H1 (cell line): ENCODE results near the gene PAPSS2. TPM values are rescaled to one million over a fixed set of nuclear protein-coding genes. Genes with fewer than 3 reads are reported as not detected.

Experiments
- CTCF ChIA-PET: fragments of 300-600 bp; sonication (Branson Sonifier 250); formaldehyde crosslinking; loops from one replicate; lab custom pipeline; 2021; ENCODE audit not compliant: partially characterized antibody; lab: Charles Lee
- POLR2A ChIA-PET: fragments of 300-600 bp; sonication (Branson Sonifier 250); formaldehyde crosslinking; loops from one replicate; lab custom pipeline; 2021; ENCODE audit warnings: inconsistent platforms; ENCODE audit not compliant: partially characterized antibody; lab: Charles Lee
- DNase-seq, 2 experiments: peaks; one replicate each; pipeline versions ENCODE4 v3.0.0 to v3.0.0-alpha.2; 2010 to 2022; ENCODE audit warnings: low spot score in 2 of 2, low read depth in 1 of 2, mixed read lengths in 1 of 2
- FAIRE-seq: peaks from 2 replicates; lab custom pipeline; 2011; peaks lifted over from hg19 to GRCh38; lab: Jason Lieb, UNC
- H2AFZ ChIP-seq: 2 replicates; pipeline ENCODE4 v1.8.1; 2012; ENCODE audit warnings: low read length, inconsistent platforms
- H2AK5ac ChIP-seq: 2 replicates; pipeline ENCODE4 v1.6.1; 2013; ENCODE audit warnings: low read depth, low read length
- H2BK120ac ChIP-seq: replicated peaks from 2 replicates; pipeline ENCODE3; 2013; ENCODE audit warnings: low read depth, low read length, inconsistent platforms
- H2BK12ac ChIP-seq: 2 replicates; pipeline ENCODE4 v1.6.1; 2013; ENCODE audit warnings: low read depth, low read length
- H2BK15ac ChIP-seq: 2 replicates; pipeline ENCODE4 v1.6.1; 2013; ENCODE audit warnings: low read length
- H2BK20ac ChIP-seq: 2 replicates; pipeline ENCODE4 v1.6.1; 2013; ENCODE audit warnings: low read length
- H2BK5ac ChIP-seq: 2 replicates; pipeline ENCODE4 v1.6.1; 2013; ENCODE audit warnings: low read depth, low read length
- H3K14ac ChIP-seq: 2 replicates; pipeline ENCODE4 v1.6.1; 2013; ENCODE audit warnings: inconsistent platforms; ENCODE audit not compliant: insufficient read length
- H3K18ac ChIP-seq: 2 replicates; pipeline ENCODE4 v1.6.1; 2013; ENCODE audit warnings: low read length; ENCODE audit errors: extremely low read depth
- H3K23ac ChIP-seq: 2 replicates; pipeline ENCODE4 v1.6.1; 2013; ENCODE audit warnings: inconsistent platforms; ENCODE audit not compliant: insufficient read length
- H3K23me2 ChIP-seq: 2 replicates; pipeline ENCODE4 v1.6.1; 2013; ENCODE audit warnings: low read depth, low read length
- H3K27ac ChIP-seq: 2 replicates; pipeline ENCODE4 v1.6.1; 2011; ENCODE audit warnings: low read depth, low read length, inconsistent platforms
- H3K27me3 ChIP-seq, 4 experiments: replicated peaks in 1 of 4; 1 replicate in 1 of 4; 2 replicates in 3 of 4; pipeline versions ENCODE4 v1.6.1 to v1.8.1; 2011 to 2013; ENCODE audit warnings: low read length in 3 of 4, mild to moderate bottlenecking in 3 of 4, inconsistent platforms in 2 of 4, mixed read lengths in 2 of 4, moderate library complexity in 1 of 4; ENCODE audit not compliant: control insufficient read depth in 3 of 4, insufficient read depth in 3 of 4; ENCODE audit errors: extremely low read depth in 1 of 4
- H3K36me3 ChIP-seq, 4 experiments: 2 replicates each; pipeline versions ENCODE4 v1.6.1 to v1.8.1; 2011 to 2013; ENCODE audit warnings: mild to moderate bottlenecking in 4 of 4, low read length in 3 of 4, moderate library complexity in 2 of 4, control low read depth in 1 of 4, inconsistent platforms in 1 of 4; ENCODE audit not compliant: insufficient read depth in 4 of 4, control insufficient read depth in 2 of 4
- H3K4ac ChIP-seq: replicated peaks from 2 replicates; pipeline ENCODE3; 2013; ENCODE audit warnings: low read length, low read depth, mixed read lengths, inconsistent platforms; ENCODE audit not compliant: insufficient read length
- H3K4me1 ChIP-seq, 4 experiments: replicated peaks in 1 of 4; 1 replicate in 1 of 4; 2 replicates in 3 of 4; pipeline versions ENCODE4 v1.6.1 to v1.8.1; 2011 to 2013; ENCODE audit warnings: low read length in 3 of 4, inconsistent platforms in 2 of 4, mixed read lengths in 1 of 4; ENCODE audit not compliant: insufficient read depth in 4 of 4, control insufficient read depth in 3 of 4
- H3K4me2 ChIP-seq, 2 experiments: 2 replicates each; pipeline versions ENCODE4 v1.6.1 to v1.8.1; 2011 to 2013; ENCODE audit warnings: low read depth in 2 of 2, low read length in 2 of 2, control low read depth in 1 of 2, inconsistent platforms in 1 of 2, mild to moderate bottlenecking in 1 of 2; ENCODE audit not compliant: insufficient read depth in 1 of 2
- H3K4me3 ChIP-seq, 4 experiments: fragments of 200-600, 300-600 bp in 1 of 4; sonication (generic), shearing (Covaris generic), sonication (Bioruptor Twin) in 1 of 4; 2 replicates each; pipeline versions ENCODE4 v1.5.1 to v1.8.1; 2011 to 2016; ENCODE audit warnings: low read length in 4 of 4, low read depth in 3 of 4, control low read depth in 2 of 4, inconsistent platforms in 2 of 4, mild to moderate bottlenecking in 2 of 4, mixed read lengths in 1 of 4, moderate library complexity in 1 of 4; ENCODE audit not compliant: insufficient read depth in 2 of 4; ENCODE audit errors: extremely low read depth in 1 of 4
- H3K56ac ChIP-seq: replicated peaks from 2 replicates; pipeline ENCODE3; 2013; ENCODE audit warnings: low read depth, mild to moderate bottlenecking, mixed read lengths, low read length, inconsistent platforms; ENCODE audit not compliant: insufficient read length
- H3K79me1 ChIP-seq: 2 replicates; pipeline ENCODE4 v1.6.1; 2013; ENCODE audit warnings: low read depth, low read length, control low read depth
- H3K79me2 ChIP-seq, 2 experiments: 2 replicates each; pipeline versions ENCODE4 v1.6.1 to v1.8.1; 2012 to 2013; ENCODE audit warnings: low read length in 2 of 2, mild to moderate bottlenecking in 2 of 2, inconsistent platforms in 1 of 2; ENCODE audit not compliant: insufficient read depth in 2 of 2, control insufficient read depth in 1 of 2
- H3K9ac ChIP-seq, 4 experiments: replicated peaks in 1 of 4; 1 replicate in 1 of 4; 2 replicates in 3 of 4; pipeline versions ENCODE4 v1.6.1 to v1.8.1; 2011 to 2013; ENCODE audit warnings: low read depth in 3 of 4, low read length in 3 of 4, control low read depth in 2 of 4, mild to moderate bottlenecking in 2 of 4, moderate library complexity in 2 of 4, inconsistent platforms in 1 of 4; ENCODE audit errors: extremely low read depth in 1 of 4
- H3K9me3 ChIP-seq, 2 experiments: 2 replicates each; pipeline versions ENCODE4 v1.6.1 to v1.8.1; 2012 to 2013; ENCODE audit warnings: mild to moderate bottlenecking in 2 of 2, moderate library complexity in 2 of 2, control low read depth in 1 of 2, inconsistent platforms in 1 of 2, low read depth in 1 of 2, low read length in 1 of 2, mixed read lengths in 1 of 2; ENCODE audit not compliant: insufficient read depth in 2 of 2
- H4K20me1 ChIP-seq, 2 experiments: replicated peaks in 1 of 2; 2 replicates each; pipeline versions ENCODE3 to v1.8.1; 2011 to 2013; ENCODE audit warnings: inconsistent platforms in 2 of 2, low read length in 2 of 2, mild to moderate bottlenecking in 1 of 2; ENCODE audit not compliant: insufficient read depth in 2 of 2, control insufficient read depth in 1 of 2
- H4K5ac ChIP-seq: 2 replicates; pipeline ENCODE4 v1.6.1; 2013; ENCODE audit warnings: low read length, low read depth, mixed read lengths, inconsistent platforms; ENCODE audit not compliant: insufficient read length
- H4K8ac ChIP-seq: 2 replicates; pipeline ENCODE4 v1.8.0; 2013; ENCODE audit warnings: mild to moderate bottlenecking, moderate library complexity, low read length, inconsistent platforms; ENCODE audit not compliant: insufficient read depth; ENCODE audit errors: extremely low read depth
- H4K91ac ChIP-seq: replicated peaks from 2 replicates; pipeline ENCODE3; 2013; ENCODE audit warnings: low read length, mixed read lengths, inconsistent platforms; ENCODE audit not compliant: insufficient read length
- ASH2L ChIP-seq: fragments of 200-600, 300-600 bp; sonication (generic); IDR thresholded peaks from one replicate; pipeline ENCODE4 v1.7.1; 2017; ENCODE audit warnings: low read length
- BCL11A ChIP-seq, 2 experiments: IDR thresholded peaks; one replicate each; pipeline ENCODE4 v1.6.1; 2011; ENCODE audit warnings: low read depth in 2 of 2, low read length in 2 of 2, mild to moderate bottlenecking in 2 of 2
- CTCF ChIP-seq, 3 experiments: IDR thresholded peaks; 1 replicate in 2 of 3; 2 replicates in 1 of 3; pipeline versions ENCODE4 v1.5.1 to v1.6.1; 2011; ENCODE audit warnings: low read length in 3 of 3, mild to moderate bottlenecking in 3 of 3, inconsistent platforms in 2 of 3, low read depth in 1 of 3, moderate library complexity in 1 of 3; ENCODE audit not compliant: insufficient read depth in 1 of 3; ENCODE audit errors: control extremely low read depth in 1 of 3
- KDM1A ChIP-seq: fragments of 200-600, 300-600 bp; sonication (generic); IDR thresholded peaks from 2 replicates; pipeline ENCODE4 v1.7.1; 2016; ENCODE audit warnings: mild to moderate bottlenecking, low read length, borderline replicate concordance
- RAD21 ChIP-seq, 2 experiments: IDR thresholded peaks in 1 of 2; conservative IDR thresholded peaks in 1 of 2; 2 replicates each; pipeline ENCODE4 v1.6.1; 2011; ENCODE audit warnings: low read depth in 2 of 2, low read length in 2 of 2, improper control_type of control experiment in 1 of 2, inconsistent platforms in 1 of 2, mild to moderate bottlenecking in 1 of 2, moderate library complexity in 1 of 2
- SP4 ChIP-seq: IDR thresholded peaks from 2 replicates; pipeline ENCODE4 v1.6.1; 2012; ENCODE audit warnings: low read length, inconsistent platforms
- WGBS, 2 experiments: shearing (Covaris generic) in 1 of 2; methylation state at CpG; one replicate each; pipeline versions ENCODE4 v1.1.6 to v1.1.7; 2013 to 2015; ENCODE audit warnings: low lambda C conversion rate in 2 of 2, mixed read lengths in 2 of 2, inconsistent platforms in 1 of 2, low coverage in 1 of 2, missing lambda C conversion rate in 1 of 2; ENCODE audit not compliant: insufficient replicate concordance in 2 of 2, insufficient coverage in 1 of 2, insufficient read length in 1 of 2; ENCODE audit errors: extremely low coverage in 1 of 2, missing lambda C conversion rate in 1 of 2; 5-methylcytosine and 5-hydroxymethylcytosine counted together
- polyA plus RNA-seq, 7 experiments: library from polyadenylated mRNA; depleted of rRNA in 3 of 7; stranded (reverse) in 5 of 7; unstranded in 2 of 7; fragments of >200 nt in 5 of 7; fragments of 200-250 nt in 2 of 7; gene quantifications; 1 replicate in 5 of 7; 2 replicates in 1 of 7; 4 replicates in 1 of 7; pipeline versions ENCODE4 v1.2.1 to v1.2.3, GENCODE V29; 2011 to 2013; ENCODE audit warnings: missing spikeins in 2 of 7, mixed read lengths in 2 of 7
- total RNA-seq: library from RNA; stranded (reverse); fragmentation: NEBNext Ultra II Directional; extraction: Animal tissue kit (Norgen Biotek cat#: 25700); gene quantifications from 2 replicates; pipeline ENCODE4 v1.2.1, GENCODE V29; 2021

Gene PAPSS2
- total and polyA plus RNA-seq, 2 of the 8 experiments (the other 6 are each of a cell fraction or from before 2014, with no cell fraction given): 7.6 to 20.2 TPM

- no peak overlapping the region for H3K56ac ChIP-seq
- peak overlapping the region; percentile 71 for H3K18ac ChIP-seq
- no peak overlapping the region for H3K14ac ChIP-seq
- H2AFZ ChIP-seq: peak overlapping the region; percentile 36; the same call in 1 of the 2 replicates
- no peaks in the 10 kb centered on the region for H3K27me3 ChIP-seq
- peak overlapping the region in 3 of 4 experiments; percentile 9 to 49 (median 20); a peak in 5 of 8 replicates for H3K4me3 ChIP-seq
- peaks cover 0 to 8% (median 2%) of the 10 kb centered on the region in 4 experiments; a peak in 3 of 7 replicates for H3K4me1 ChIP-seq
- no peak overlapping the region for H4K91ac ChIP-seq
- no peak overlapping the region for H3K23ac ChIP-seq
- no peaks in the 10 kb centered on the region for H3K9me3 ChIP-seq
- no peak overlapping the region for H2BK15ac ChIP-seq
- no peak overlapping the region for H3K9ac ChIP-seq
- H2BK120ac ChIP-seq: no peak overlapping the region
- TF ChIP-seq RAD21 (IDR thresholded peaks at IDR 0.05 in 1 of 2, conservative IDR thresholded peaks at IDR 0.05 in 1 of 2; ENCODE audit: low read depth in 2 of 2, low read length in 2 of 2) (peak; percentile 86 to 88), ASH2L (peak; percentile 83), BCL11A (IDR thresholded peaks at IDR 0.05; ENCODE audit: low read depth in 2 of 2, low read length in 2 of 2) (no peak), KDM1A (no peak), CTCF (IDR thresholded peaks at IDR 0.05; ENCODE audit: control extremely low read depth in 1 of 3, insufficient read depth in 1 of 3, low read depth in 1 of 3, low read length in 3 of 3) (peak in 2 of 3 experiments; percentile 48 to 74; a peak in 3 of 4 replicates), SP4 (peak; percentile 28; the same call in 1 of the 2 replicates)
- TF ChIP-seq, all 59 proteins: peak for 4
- H3K23me2 ChIP-seq: no peaks in the 10 kb centered on the region
- FAIRE-seq (peak; percentile 89), DNase-seq (peak; percentile 23 to 82)
- no peak overlapping the region for H3K4ac ChIP-seq
- no peaks in the 10 kb centered on the region for H4K20me1 ChIP-seq
- no peak overlapping the region for H4K5ac ChIP-seq
- H2BK12ac ChIP-seq: no peak overlapping the region
- H2BK20ac ChIP-seq: 0 out of 2 replicates have a peak overlapping the region, but pooled peaks have one; percentile 57
- peak overlapping the region; percentile 2 to 70 for H3K4me2 ChIP-seq
- H4K8ac ChIP-seq: no peak overlapping the region
- WGBS, 2 experiments: 23% methylated on average over 7 of the region's 7 CpGs; no CpG with 5 or more reads in 1 of the 2 experiments
- peak overlapping the region; percentile 6; the same call in 1 of the 2 replicates for H2BK5ac ChIP-seq
- H3K79me2 ChIP-seq: no peaks in the 10 kb centered on the region
- H2AK5ac ChIP-seq: no peak overlapping the region
- no peaks in the 10 kb centered on the region for H3K79me1 ChIP-seq
- ChIA-PET CTCF (interaction anchor here (0.6 to 3.2 kb wide), 34 partner anchors 9 to 565 kb away, joined by 3 to 19 read pairs (median 5); no protein-coding TSS in a partner anchor), POLR2A (interaction anchor here (1.0 kb wide), 1 partner anchor 10 kb away, joined by 4 read pairs; no protein-coding TSS in a partner anchor)
- H3K27ac ChIP-seq: 0 out of 2 replicates have a peak overlapping the region, but pooled peaks have one; percentile 37
- H3K36me3 ChIP-seq: no peaks in the 10 kb centered on the region; a peak in 1 of 8 replicates
Observed at GRCh38 chr10:87734987-87735827, 75.5 kb downstream of the PAPSS2 start.
